ENCODE results near the gene ZNF789. TPM values are rescaled to one million over a fixed set of nuclear protein-coding genes. Genes with fewer than 3 reads are reported as not detected.
A peak's percentile ranks its signal among the peaks of the same experiment; 100 is the strongest.

The ZNF789 gene
- total and polyA plus RNA-seq, 2 of the 13 experiments (the other 11 are each of a cell fraction or from before 2014, with no cell fraction given) = 19.8 to 25.1 TPM

- TF ChIP-seq ZNF512B (CRISPR knock-in tag; IDR thresholded peaks at IDR 0.05; ENCODE audit: borderline replicate concordance) (no peak), HNF4A (CRISPR knock-in tag; IDR thresholded peaks at IDR 0.05) (no peak), RXRA (CRISPR knock-in tag; IDR thresholded peaks at IDR 0.05) (0 out of 2 replicates have a peak, but pooled peaks have one; percentile 61), SYNCRIP (IDR thresholded peaks at IDR 0.05; ENCODE audit: insufficient read depth, low read depth, low read length) (no peak), ZNF780A (CRISPR knock-in tag; IDR thresholded peaks at IDR 0.05) (no peak; the same call in 1 of the 2 replicates), NR2F6 (IDR thresholded peaks at IDR 0.05) (no peak), NR2F6 (CRISPR knock-in tag; IDR thresholded peaks at IDR 0.05) (no peak), ZNF34 (CRISPR knock-in tag; IDR thresholded peaks at IDR 0.05; ENCODE audit: borderline replicate concordance) (no peak), ZNF101 (CRISPR knock-in tag; IDR thresholded peaks at IDR 0.05; ENCODE audit: borderline replicate concordance, low read depth) (no peak), PCBP2 (optimal IDR thresholded peaks at IDR 0.05; ENCODE audit: low read depth, low read length, poor library complexity, severe bottlenecking) (no peak), ATF6 (CRISPR knock-in tag; conservative IDR thresholded peaks at IDR 0.05) (no peak), HNRNPK (IDR thresholded peaks at IDR 0.05; ENCODE audit: low read depth, low read length, poor library complexity, severe bottlenecking) (no peak), HNRNPH1 (optimal IDR thresholded peaks at IDR 0.05; ENCODE audit: low read depth, low read length) (no peak), ZNF724P (CRISPR knock-in tag; IDR thresholded peaks at IDR 0.05; ENCODE audit: borderline replicate concordance) (no peak), ZNF598 (CRISPR knock-in tag; IDR thresholded peaks at IDR 0.05; ENCODE audit: borderline replicate concordance) (no peak), KDM1A (CRISPR knock-in tag; IDR thresholded peaks at IDR 0.05) (no peak), IRF2 (CRISPR knock-in tag; IDR thresholded peaks at IDR 0.05) (peak; percentile 90), ZBTB39 (CRISPR knock-in tag; IDR thresholded peaks at IDR 0.05) (no peak), TFE3 (CRISPR knock-in tag; IDR thresholded peaks at IDR 0.05) (peak; percentile 83)
Observed at GRCh38 chr7:99438573-99439480, 33.9 kb upstream of the ZNF789 start, which contains the start of the genes CPSF4 and PTCD1 (continued).

All from HepG2 (cell line).